Activated CD4-positive, alpha-beta T cell treated with anti-CD3 and anti-CD28 coated beads, Interleukin-2, amount 10 ng/mL, durations not matched to agents 24 days and 14 days (primary cell): ENCODE results near the gene ZNF835. TPM values are rescaled to one million over a fixed set of nuclear protein-coding genes. Genes with fewer than 3 reads are reported as not detected.

Experiments
- DNase-seq: peaks from one replicate; pipeline ENCODE4 v3.0.0; 2022
- H3K27ac Mint-ChIP-seq: one replicate; pipeline ENCODE4 v1.8.0; 2022; ENCODE audit warnings: mild to moderate bottlenecking, mixed read lengths
- H3K27me3 Mint-ChIP-seq: one replicate; pipeline ENCODE4 v1.8.0; 2022; ENCODE audit warnings: mixed read lengths
- H3K36me3 Mint-ChIP-seq: one replicate; pipeline ENCODE4 v1.8.0; 2022; ENCODE audit warnings: low read depth, mild to moderate bottlenecking, mixed read lengths
- H3K4me1 Mint-ChIP-seq: one replicate; pipeline ENCODE4 v1.8.0; 2021; ENCODE audit warnings: mixed read lengths
- H3K4me3 Mint-ChIP-seq: one replicate; pipeline ENCODE4 v1.8.0; 2022; ENCODE audit warnings: mild to moderate bottlenecking, moderate library complexity, mixed read lengths
- H3K9me3 Mint-ChIP-seq: one replicate; pipeline ENCODE4 v1.8.0; 2021; ENCODE audit warnings: mixed read lengths
- intact Hi-C: fragments of 100-400 bp; cut with micrococcal nuclease; formaldehyde crosslinking; loops from one replicate; pipeline ENCODE4 v1.15.1; 2023
- total RNA-seq: library from RNA; stranded (reverse); gene quantifications from 2 replicates; pipeline ENCODE4 v1.2.3, GENCODE V29; 2022

ZNF835 gene
- total RNA-seq, 1 donor from 2014 or later, result 0.40 TPM

- DNase-seq, result no peak
- H3K36me3 Mint-ChIP-seq, result peaks cover 8% of the 10 kb centered on the region
- H3K9me3 Mint-ChIP-seq, result peaks cover 28% of the 10 kb centered on the region
- H3K4me3 Mint-ChIP-seq, result no peak within 1 kb of the TSS
- H3K27ac Mint-ChIP-seq, result no peak within 1 kb of the TSS
- intact Hi-C loops, result no loop called here
- no peaks in the 10 kb centered on the region for H3K27me3 Mint-ChIP-seq
- H3K4me1 Mint-ChIP-seq, result no peaks in the 10 kb centered on the region
Observed at GRCh38 chr19:56642711-56643459, 28.7 kb downstream of the ZNF835 start, which contains the start of gene SMIM17. TSS of gene SMIM17 (plus strand) at chr19:56643159. CDS start at chr19:56645668, 2,509 bp downstream.

GRCh38 chr19:56639217-56639616, 32.3 kb downstream of the ZNF835 start:
- H3K9me3 Mint-ChIP-seq, result peaks cover 25% of the 10 kb centered on the region

GRCh38 chr19:56637976-56638555, 33.5 kb downstream of the ZNF835 start:
- intact Hi-C loops, result no loop called here
- peaks cover 20% of the 10 kb centered on the region for H3K9me3 Mint-ChIP-seq
- no peaks in the 10 kb centered on the region for H3K4me1 Mint-ChIP-seq
- H3K27me3 Mint-ChIP-seq, result no peaks in the 10 kb centered on the region
- no peak overlapping the region for H3K27ac Mint-ChIP-seq
- no peak overlapping the region for H3K4me3 Mint-ChIP-seq
- DNase-seq, result peak; percentile 82
- peaks cover 3% of the 10 kb centered on the region for H3K36me3 Mint-ChIP-seq

More at GRCh38 chr19:56639217-56639616, 32.3 kb downstream of the ZNF835 start:
- Mint-ChIP-seq H3K4me3 (no peak overlapping the region), H3K27ac (no peak overlapping the region), H3K27me3 (no peaks in the 10 kb centered on the region), H3K4me1 (no peaks in the 10 kb centered on the region), H3K36me3 (peaks cover 7% of the 10 kb centered on the region)
- intact Hi-C loops, result no loop called here
- DNase-seq, result no peak

GRCh38 chr19:56633021-56633420, 38.5 kb downstream of the ZNF835 start:
- peaks cover 29% of the 10 kb centered on the region for H3K9me3 Mint-ChIP-seq
- H3K27me3 Mint-ChIP-seq, result no peaks in the 10 kb centered on the region
- no peak overlapping the region for H3K4me3 Mint-ChIP-seq
- no peak for DNase-seq
- no peaks in the 10 kb centered on the region for H3K4me1 Mint-ChIP-seq
- H3K36me3 Mint-ChIP-seq, result peaks cover 2% of the 10 kb centered on the region
- intact Hi-C loops, result no loop called here
- H3K27ac Mint-ChIP-seq, result no peak overlapping the region

GRCh38 chr19:56625708-56626107, 45.8 kb downstream of the ZNF835 start:
- Mint-ChIP-seq H3K9me3 (peaks cover 37% of the 10 kb centered on the region), H3K27ac (no peak overlapping the region), H3K4me1 (no peaks in the 10 kb centered on the region), H3K36me3 (peaks cover 29% of the 10 kb centered on the region), H3K27me3 (no peaks in the 10 kb centered on the region), H3K4me3 (no peak overlapping the region)
- intact Hi-C loops, result no loop called here
- no peak for DNase-seq

- Mint-ChIP-seq H3K27ac (no peak overlapping the region), H3K9me3 (peaks cover 27% of the 10 kb centered on the region), H3K27me3 (no peaks in the 10 kb centered on the region), H3K4me3 (no peak overlapping the region), H3K36me3 (peaks cover 49% of the 10 kb centered on the region), H3K4me1 (no peaks in the 10 kb centered on the region)
- intact Hi-C loops, result no loop called here
- no peak for DNase-seq
Observed at GRCh38 chr19:56623006-56623405, 48.6 kb downstream of the ZNF835 start.

GRCh38 chr19:56622374-56622773, 49.2 kb downstream of the ZNF835 start:
- Mint-ChIP-seq H3K27me3 (no peaks in the 10 kb centered on the region), H3K27ac (no peak overlapping the region), H3K4me1 (no peaks in the 10 kb centered on the region), H3K4me3 (no peak overlapping the region), H3K36me3 (peaks cover 55% of the 10 kb centered on the region), H3K9me3 (peaks cover 24% of the 10 kb centered on the region)
- no peak for DNase-seq
- intact Hi-C loops, result no loop called here

GRCh38 chr19:56619121-56619520, 52.4 kb downstream of the ZNF835 start:
- Mint-ChIP-seq H3K27me3 (no peaks in the 10 kb centered on the region), H3K4me1 (no peaks in the 10 kb centered on the region), H3K4me3 (no peak overlapping the region), H3K27ac (no peak overlapping the region), H3K9me3 (peaks cover 25% of the 10 kb centered on the region), H3K36me3 (peaks cover 64% of the 10 kb centered on the region)
- intact Hi-C loops, result no loop called here
- DNase-seq, result no peak

- H3K4me1 Mint-ChIP-seq, result no peaks in the 10 kb centered on the region
- peaks cover 33% of the 10 kb centered on the region for H3K9me3 Mint-ChIP-seq
- H3K27me3 Mint-ChIP-seq, result no peaks in the 10 kb centered on the region
- H3K36me3 Mint-ChIP-seq, result peaks cover 65% of the 10 kb centered on the region
- DNase-seq, result no peak
- no peak overlapping the region for H3K27ac Mint-ChIP-seq
- intact Hi-C loops, result no loop called here
- H3K4me3 Mint-ChIP-seq, result no peak overlapping the region
Observed at GRCh38 chr19:56617531-56617930, 54.0 kb downstream of the ZNF835 start.

- H3K4me3 Mint-ChIP-seq, result no peak overlapping the region
- intact Hi-C loops, result no loop called here
- H3K36me3 Mint-ChIP-seq, result peaks cover 54% of the 10 kb centered on the region
- H3K9me3 Mint-ChIP-seq, result peaks cover 40% of the 10 kb centered on the region
- no peaks in the 10 kb centered on the region for H3K27me3 Mint-ChIP-seq
- no peak for DNase-seq
- H3K27ac Mint-ChIP-seq, result no peak overlapping the region
- H3K4me1 Mint-ChIP-seq, result no peaks in the 10 kb centered on the region
Observed at GRCh38 chr19:56613639-56614038, 57.9 kb downstream of the ZNF835 start.

GRCh38 chr19:56612737-56613136, 58.8 kb downstream of the ZNF835 start:
- Mint-ChIP-seq H3K27ac (no peak overlapping the region), H3K4me1 (no peaks in the 10 kb centered on the region), H3K27me3 (no peaks in the 10 kb centered on the region), H3K4me3 (no peak overlapping the region), H3K36me3 (peaks cover 51% of the 10 kb centered on the region), H3K9me3 (peaks cover 45% of the 10 kb centered on the region)
- no peak for DNase-seq
- intact Hi-C loops, result no loop called here

Other genes starting within 250 kb of the ZNF835 start
- not detected in 2 replicates for gene ZNF667, start 194.4 kb downstream of the ZNF835 start, total RNA-seq
- gene ZNF471, start 163.9 kb downstream of the ZNF835 start, total RNA-seq, result 0.09 and 0.19 TPM in 2 replicates
- 1.8 and 4.1 TPM in 2 replicates for gene ZFP28, start 132.8 kb downstream of the ZNF835 start, total RNA-seq
- 1.8 and 2.0 TPM in 2 replicates for gene ZNF470, start 104.3 kb downstream of the ZNF835 start, total RNA-seq
- 4.2 and 5.2 TPM in 2 replicates for gene ZNF71, start 76.5 kb downstream of the ZNF835 start, total RNA-seq
- 0.19 TPM in 1 of 2 replicates, not detected in the other for gene SMIM17, start 28.6 kb downstream of the ZNF835 start, total RNA-seq
- gene PEG3, start 169.0 kb upstream of the ZNF835 start, total RNA-seq, result not detected in 2 replicates
- not detected in 2 replicates for gene ZIM2, start 169.0 kb upstream of the ZNF835 start, total RNA-seq